Measurements from ENCODE around the gene ZRANB2.

DNA sequence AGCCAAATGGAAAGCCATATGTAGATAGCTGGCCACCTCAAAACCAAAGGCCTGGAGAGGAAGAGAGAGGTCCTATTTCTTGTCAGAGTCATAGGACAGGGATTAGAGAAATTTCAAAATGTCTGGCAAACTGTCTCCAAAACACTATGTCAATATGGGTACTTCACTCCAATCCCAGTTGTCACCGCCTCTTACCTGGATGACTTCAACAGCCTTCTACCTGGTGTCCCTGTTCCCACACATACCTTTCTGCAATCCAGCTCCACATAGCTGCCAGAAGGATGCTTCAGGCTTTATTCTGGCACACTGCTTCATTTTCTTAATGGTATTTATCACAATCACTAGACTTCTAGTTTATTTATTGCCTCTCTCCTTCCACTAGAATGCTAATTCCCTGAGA lies 47.7 kb downstream of the ZRANB2 start:
- TF ChIP-seq, protein P1, sequence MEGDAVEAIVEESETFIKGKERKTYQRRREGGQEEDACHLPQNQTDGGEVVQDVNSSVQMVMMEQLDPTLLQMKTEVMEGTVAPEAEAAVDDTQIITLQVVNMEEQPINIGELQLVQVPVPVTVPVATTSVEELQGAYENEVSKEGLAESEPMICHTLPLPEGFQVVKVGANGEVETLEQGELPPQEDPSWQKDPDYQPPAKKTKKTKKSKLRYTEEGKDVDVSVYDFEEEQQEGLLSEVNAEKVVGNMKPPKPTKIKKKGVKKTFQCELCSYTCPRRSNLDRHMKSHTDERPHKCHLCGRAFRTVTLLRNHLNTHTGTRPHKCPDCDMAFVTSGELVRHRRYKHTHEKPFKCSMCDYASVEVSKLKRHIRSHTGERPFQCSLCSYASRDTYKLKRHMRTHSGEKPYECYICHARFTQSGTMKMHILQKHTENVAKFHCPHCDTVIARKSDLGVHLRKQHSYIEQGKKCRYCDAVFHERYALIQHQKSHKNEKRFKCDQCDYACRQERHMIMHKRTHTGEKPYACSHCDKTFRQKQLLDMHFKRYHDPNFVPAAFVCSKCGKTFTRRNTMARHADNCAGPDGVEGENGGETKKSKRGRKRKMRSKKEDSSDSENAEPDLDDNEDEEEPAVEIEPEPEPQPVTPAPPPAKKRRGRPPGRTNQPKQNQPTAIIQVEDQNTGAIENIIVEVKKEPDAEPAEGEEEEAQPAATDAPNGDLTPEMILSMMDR (IDR thresholded peaks at IDR 0.05) = no peak
- no peak for TF ChIP-seq POLR2A (IDR thresholded peaks at IDR 0.05)

All from lower leg skin (tissue), 3 donors.